ENCODE results near the gene SPDL1. TPM values are rescaled to one million over a fixed set of nuclear protein-coding genes. Genes with fewer than 3 reads are reported as not detected.

The SPDL1 gene
- total RNA-seq, 2 experiments from 2014 or later, result 40.1 to 40.2 TPM

GRCh38 chr5:169626779-169627178 lies 43.2 kb downstream of the SPDL1 start:
- TF ChIP-seq CTCF (IDR thresholded peaks at IDR 0.05), result no peak
- Mint-ChIP-seq H3K27me3 (peaks cover 2% of the 10 kb centered on the region), H3K27ac (no peak overlapping the region), H3K36me3 (ENCODE audit: low read depth) (no peaks in the 10 kb centered on the region), H3K9me3 (peaks cover 1% of the 10 kb centered on the region), H3K4me1 (ENCODE audit: low read depth) (peaks cover 6% of the 10 kb centered on the region), H3K4me3 (no peak overlapping the region)
- DNase-seq (no peak), ATAC-seq (no peak)
- intact Hi-C loops (cut with micrococcal nuclease), result no loop called here
- POLR2A ChIA-PET, result no interaction called here
- CTCF ChIA-PET, result no interaction called here

- ChIA-PET CTCF (no interaction called here), POLR2A (no interaction called here)
- Mint-ChIP-seq H3K36me3 (ENCODE audit: low read depth) (no peaks in the 10 kb centered on the region), H3K4me1 (ENCODE audit: low read depth) (peaks cover 6% of the 10 kb centered on the region), H3K4me3 (no peak overlapping the region), H3K27ac (no peak overlapping the region), H3K9me3 (peaks cover 1% of the 10 kb centered on the region), H3K27me3 (peaks cover 2% of the 10 kb centered on the region)
- intact Hi-C loops (cut with micrococcal nuclease), result no loop called here
- ATAC-seq (no peak), DNase-seq (no peak)
- no peak for TF ChIP-seq CTCF (IDR thresholded peaks at IDR 0.05)
Observed at GRCh38 chr5:169627551-169627950, 44.0 kb downstream of the SPDL1 start.

- ChIA-PET POLR2A (no interaction called here), CTCF (no interaction called here)
- peaks cover 2% of the 10 kb centered on the region for H3K27me3 Mint-ChIP-seq
Observed at GRCh38 chr5:169628892-169629291, 45.3 kb downstream of the SPDL1 start.

GRCh38 chr5:169629847-169630548 lies 46.4 kb downstream of the SPDL1 start:
- POLR2A ChIA-PET, result interaction anchor here (0.6 kb wide), 1 partner anchor 30 kb away, joined by 3 read pairs; no protein-coding TSS in a partner anchor
- Mint-ChIP-seq H3K27ac (peak overlapping the region; percentile 58), H3K4me1 (ENCODE audit: low read depth) (peaks cover 6% of the 10 kb centered on the region), H3K27me3 (peaks cover 2% of the 10 kb centered on the region), H3K4me3 (no peak overlapping the region), H3K9me3 (peaks cover 4% of the 10 kb centered on the region), H3K36me3 (ENCODE audit: low read depth) (no peaks in the 10 kb centered on the region)
- intact Hi-C loops (cut with micrococcal nuclease), result no loop called here
- ATAC-seq, result peak; percentile 94
- CTCF ChIA-PET, result no interaction called here
- peak; percentile 49 for DNase-seq
- TF ChIP-seq CTCF (IDR thresholded peaks at IDR 0.05), result no peak

More at GRCh38 chr5:169628892-169629291, 45.3 kb downstream of the SPDL1 start:
- Mint-ChIP-seq H3K27ac (no peak overlapping the region), H3K4me3 (no peak overlapping the region), H3K36me3 (ENCODE audit: low read depth) (no peaks in the 10 kb centered on the region), H3K9me3 (peaks cover 1% of the 10 kb centered on the region), H3K4me1 (ENCODE audit: low read depth) (peaks cover 6% of the 10 kb centered on the region)
- no peak for TF ChIP-seq CTCF (IDR thresholded peaks at IDR 0.05)
- DNase-seq (no peak), ATAC-seq (no peak)
- intact Hi-C loops (cut with micrococcal nuclease), result no loop called here

- Mint-ChIP-seq H3K27ac (no peak overlapping the region), H3K4me3 (no peak overlapping the region), H3K36me3 (ENCODE audit: low read depth) (no peaks in the 10 kb centered on the region), H3K9me3 (peaks cover 4% of the 10 kb centered on the region), H3K27me3 (no peaks in the 10 kb centered on the region), H3K4me1 (ENCODE audit: low read depth) (peaks cover 7% of the 10 kb centered on the region)
- ChIA-PET CTCF (no interaction called here), POLR2A (no interaction called here)
- no peak for TF ChIP-seq CTCF (IDR thresholded peaks at IDR 0.05)
- intact Hi-C loops (cut with micrococcal nuclease), result no loop called here
- no peak for ATAC-seq
- DNase-seq, result no peak
Observed at GRCh38 chr5:169631360-169631759, 47.8 kb downstream of the SPDL1 start.

Data from activated CD8-positive, alpha-beta T cell treated with anti-CD3 and anti-CD28 coated beads for 36 hours (primary cell).